KMS-11 (cell line): ENCODE data around the gene RALGAPA2.

Experiments
- H2AFZ ChIP-seq: fragments of 200-600 bp; sonication (generic); 2 replicates; pipeline ENCODE4 v1.6.1; 2016; ENCODE audit warnings: antibody characterized with exemption, mixed run types, low read depth
- H3K27ac ChIP-seq: fragments of 200-600 bp; sonication (generic); 2 replicates; pipeline ENCODE4 v1.6.1; 2016; ENCODE audit warnings: mild to moderate bottlenecking, mixed run types
- H3K27me3 ChIP-seq: fragments of 200-600 bp; sonication (generic); 2 replicates; pipeline ENCODE4 v1.6.1; 2017; ENCODE audit warnings: mild to moderate bottlenecking, low read depth, mixed run types, moderate library complexity; ENCODE audit not compliant: insufficient read depth
- H3K36me3 ChIP-seq: fragments of 200-600 bp; sonication (generic); 2 replicates; pipeline ENCODE4 v1.6.1; 2017; ENCODE audit warnings: mild to moderate bottlenecking, mixed run types; ENCODE audit not compliant: insufficient read depth
- H3K4me1 ChIP-seq: fragments of 200-600 bp; sonication (generic); 2 replicates; pipeline ENCODE4 v1.6.1; 2016; ENCODE audit warnings: mild to moderate bottlenecking, low read depth, mixed run types; ENCODE audit not compliant: poor library complexity, severe bottlenecking
- H3K4me2 ChIP-seq: fragments of 200-600 bp; sonication (generic); 2 replicates; pipeline ENCODE4 v1.7.0; 2016; ENCODE audit warnings: mild to moderate bottlenecking, mixed run types
- H3K4me3 ChIP-seq: fragments of 200-600 bp; sonication (generic); IDR thresholded peaks from 2 replicates; pipeline ENCODE4 v1.6.1; 2017; ENCODE audit warnings: low read depth, low read length, mixed read lengths; ENCODE audit not compliant: insufficient read depth
- H3K79me2 ChIP-seq: fragments of 200-600 bp; sonication (generic); 2 replicates; pipeline ENCODE4 v1.6.1; 2016; ENCODE audit warnings: low read depth, mixed run types; ENCODE audit not compliant: insufficient read depth
- H3K9ac ChIP-seq: fragments of 200-600 bp; sonication (generic); 2 replicates; pipeline ENCODE4 v1.6.1; 2016; ENCODE audit warnings: mild to moderate bottlenecking, mixed run types
- H4K20me1 ChIP-seq: fragments of 200-600 bp; sonication (generic); 2 replicates; pipeline ENCODE4 v1.6.1; 2016; ENCODE audit warnings: mild to moderate bottlenecking, mixed run types; ENCODE audit not compliant: insufficient read depth
- CTCF ChIP-seq: fragments of 200-600 bp; sonication (generic); conservative IDR thresholded peaks from 2 replicates; pipeline ENCODE4 v1.6.1; 2017; ENCODE audit warnings: low read depth, mild to moderate bottlenecking, antibody characterized with exemption, low read length, moderate library complexity, mixed read lengths

Gene RALGAPA2

DNA sequence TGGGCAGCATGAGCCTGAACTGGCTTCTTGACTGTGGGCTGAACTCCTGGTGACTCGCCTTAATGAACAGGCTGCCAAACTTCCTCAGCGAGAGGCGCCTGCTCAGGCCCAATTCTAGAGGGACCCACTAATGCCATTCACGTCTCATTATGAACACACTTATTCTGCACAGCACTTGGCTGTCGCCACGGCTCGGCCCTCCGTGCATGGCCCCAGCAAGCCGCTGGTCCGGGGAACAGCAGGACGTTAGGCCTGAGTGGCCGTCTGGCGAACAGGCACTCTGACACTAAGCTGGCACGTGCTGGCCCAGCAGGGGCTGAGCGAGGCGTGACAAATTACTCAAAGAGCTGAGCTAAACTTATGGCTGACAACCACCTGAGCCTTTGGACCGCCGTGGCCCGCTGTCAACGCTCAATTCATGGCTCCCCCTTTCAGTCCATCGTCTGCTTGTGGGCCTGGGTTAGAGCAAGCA is 298.6 kb downstream of the RALGAPA2 start:
- no peak overlapping the region for H3K27ac ChIP-seq
- no peaks in the 10 kb centered on the region for H3K36me3 ChIP-seq
- no peak overlapping the region for H3K9ac ChIP-seq
- H2AFZ ChIP-seq, result no peak overlapping the region
- no peaks in the 10 kb centered on the region for H4K20me1 ChIP-seq
- TF ChIP-seq CTCF, result no peak
- H3K27me3 ChIP-seq, result no peaks in the 10 kb centered on the region
- no peaks in the 10 kb centered on the region for H3K4me1 ChIP-seq
- no peak overlapping the region for H3K4me3 ChIP-seq
- H3K79me2 ChIP-seq, result no peaks in the 10 kb centered on the region
- H3K4me2 ChIP-seq, result no peak overlapping the region

DNA sequence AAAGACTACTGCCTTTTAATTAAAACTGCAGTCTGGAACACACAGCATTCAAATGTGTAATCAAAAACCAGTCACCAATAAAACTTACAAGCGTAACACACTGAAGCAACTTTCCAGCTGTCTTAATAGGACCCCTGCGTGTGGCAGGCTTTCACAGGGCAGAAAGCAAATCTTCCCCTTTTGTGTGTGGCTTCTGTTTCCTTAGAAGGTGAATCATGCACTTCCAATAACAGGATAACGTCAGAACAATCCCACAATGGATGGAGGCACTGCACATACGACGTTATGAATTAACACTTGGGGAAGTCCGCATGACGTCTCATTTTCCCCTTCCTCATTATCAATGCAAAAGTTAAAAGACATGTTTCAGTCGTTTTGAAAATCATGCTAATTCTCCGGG is 299.7 kb downstream of the RALGAPA2 start:
- Histone ChIP-seq H3K4me3 (no peak overlapping the region), H3K36me3 (no peaks in the 10 kb centered on the region), H3K4me1 (no peaks in the 10 kb centered on the region), H3K9ac (no peak overlapping the region), H3K27ac (no peak overlapping the region), H3K4me2 (no peak overlapping the region), H2AFZ (no peak overlapping the region), H4K20me1 (no peaks in the 10 kb centered on the region), H3K79me2 (no peaks in the 10 kb centered on the region), H3K27me3 (no peaks in the 10 kb centered on the region)
- TF ChIP-seq CTCF, result no peak

GRCh38 chr20:20411836-20412235 is 300.6 kb downstream of the RALGAPA2 start:
- Histone ChIP-seq H3K79me2 (no peaks in the 10 kb centered on the region), H2AFZ (no peak overlapping the region), H3K9ac (no peak overlapping the region), H3K4me3 (no peak overlapping the region), H4K20me1 (no peaks in the 10 kb centered on the region), H3K36me3 (no peaks in the 10 kb centered on the region), H3K27me3 (no peaks in the 10 kb centered on the region), H3K4me2 (no peak overlapping the region), H3K4me1 (no peaks in the 10 kb centered on the region), H3K27ac (no peak overlapping the region)
- TF ChIP-seq CTCF, result no peak

DNA sequence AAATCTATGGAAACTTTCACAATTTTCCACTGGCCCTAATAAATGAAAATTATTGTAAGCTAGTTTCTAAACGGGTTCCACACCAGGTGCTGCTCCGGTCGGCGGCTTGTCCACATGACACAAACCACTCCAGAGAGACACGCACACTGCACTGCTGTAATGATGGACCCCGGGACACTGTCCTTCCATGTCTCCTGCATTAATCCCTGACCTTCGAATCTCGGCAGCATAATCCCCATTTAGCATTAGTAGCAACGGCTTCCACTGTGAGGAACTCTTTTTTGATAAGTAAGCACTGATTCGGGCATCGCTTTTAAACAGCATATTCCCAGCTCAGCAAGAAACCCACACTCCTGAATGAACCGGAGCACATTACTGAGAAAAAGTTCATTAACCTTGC is 301.0 kb downstream of the RALGAPA2 start:
- Histone ChIP-seq H3K27ac (no peak overlapping the region), H3K79me2 (no peaks in the 10 kb centered on the region), H3K27me3 (no peaks in the 10 kb centered on the region), H3K36me3 (no peaks in the 10 kb centered on the region), H3K4me2 (no peak overlapping the region), H4K20me1 (no peaks in the 10 kb centered on the region), H3K9ac (no peak overlapping the region), H3K4me3 (no peak overlapping the region), H2AFZ (no peak overlapping the region), H3K4me1 (no peaks in the 10 kb centered on the region)
- no peak for TF ChIP-seq CTCF
